HEK293T (cell line): Measurements from ENCODE around the gene BASP1.

Experiments
- CTCF ChIA-PET: fragments of 350-600 bp; formaldehyde crosslinking; extraction: SDS; loops from one replicate; lab custom pipeline; 2021; ENCODE audit warnings: antibody characterized with exemption, inconsistent platforms; lab: Yijun Ruan, JAX
- POLR2A ChIA-PET: fragments of 350-600 bp; formaldehyde crosslinking; extraction: SDS; loops from one replicate; lab custom pipeline; 2020; ENCODE audit warnings: antibody characterized with exemption, inconsistent platforms; lab: Yijun Ruan, JAX
- DNase-seq: peaks from one replicate; pipeline ENCODE4 v3.0.0; 2012; ENCODE audit warnings: mixed read lengths; ENCODE audit errors: extremely low spot score
- ARNT ChIP-seq: fragments of 450-650 bp; IDR thresholded peaks from 2 replicates; pipeline ENCODE4 v1.6.1; 2017; ENCODE audit warnings: mild to moderate bottlenecking
- BHLHE40 ChIP-seq: fragments of 450-650 bp; IDR thresholded peaks from 2 replicates; pipeline ENCODE4 v1.6.1; 2016; ENCODE audit warnings: mild to moderate bottlenecking, moderate library complexity, borderline replicate concordance
- CTBP1 ChIP-seq: fragments of 450-650 bp; IDR thresholded peaks from 2 replicates; pipeline ENCODE4 v1.6.1; 2016; ENCODE audit warnings: borderline replicate concordance
- ELF4 ChIP-seq: fragments of 450-650 bp; IDR thresholded peaks from 2 replicates; pipeline ENCODE4 v1.6.1; 2017; ENCODE audit warnings: antibody characterized with exemption
- FOXA1 ChIP-seq: fragments of 450-650 bp; IDR thresholded peaks from 2 replicates; pipeline ENCODE4 v1.6.1; 2016; ENCODE audit warnings: mild to moderate bottlenecking
- FOXK2 ChIP-seq: fragments of 450-650 bp; IDR thresholded peaks from 2 replicates; pipeline ENCODE4 v1.6.1; 2016; ENCODE audit warnings: mild to moderate bottlenecking
- FOXM1 ChIP-seq: fragments of 450-650 bp; IDR thresholded peaks from 2 replicates; pipeline ENCODE4 v1.6.1; 2017; ENCODE audit warnings: mild to moderate bottlenecking, borderline replicate concordance
- HDGF ChIP-seq: fragments of 450-650 bp; IDR thresholded peaks from 2 replicates; pipeline ENCODE4 v1.6.1; 2017; ENCODE audit warnings: antibody characterized with exemption, borderline replicate concordance
- L3MBTL2 ChIP-seq: fragments of 450-650 bp; conservative IDR thresholded peaks from 2 replicates; pipeline ENCODE4 v1.6.1; 2016; ENCODE audit warnings: mild to moderate bottlenecking
- LEF1 ChIP-seq: fragments of 450-650 bp; IDR thresholded peaks from 2 replicates; pipeline ENCODE4 v1.6.1; 2017; ENCODE audit warnings: mild to moderate bottlenecking, borderline replicate concordance
- NFRKB ChIP-seq: fragments of 450-650 bp; IDR thresholded peaks from 2 replicates; pipeline ENCODE4 v1.6.1; 2016; ENCODE audit warnings: mild to moderate bottlenecking, moderate library complexity
- SP1 ChIP-seq: fragments of 450-650 bp; IDR thresholded peaks from 2 replicates; pipeline ENCODE4 v1.6.1; 2017
- SUZ12 ChIP-seq: fragments of 450-650 bp; IDR thresholded peaks from 2 replicates; pipeline ENCODE4 v1.6.1; 2016; ENCODE audit warnings: mild to moderate bottlenecking
- TARDBP ChIP-seq: fragments of 450-650 bp; IDR thresholded peaks from 2 replicates; pipeline ENCODE4 v1.6.1; 2016
- ZNF384 ChIP-seq: fragments of 450-650 bp; IDR thresholded peaks from 2 replicates; pipeline ENCODE4 v1.6.1; 2016
- TF ChIP-seq, protein P1 (sequence below): fragments of 450-650 bp; IDR thresholded peaks from 2 replicates; pipeline ENCODE4 v1.6.1; 2016

The BASP1 gene

DNA sequence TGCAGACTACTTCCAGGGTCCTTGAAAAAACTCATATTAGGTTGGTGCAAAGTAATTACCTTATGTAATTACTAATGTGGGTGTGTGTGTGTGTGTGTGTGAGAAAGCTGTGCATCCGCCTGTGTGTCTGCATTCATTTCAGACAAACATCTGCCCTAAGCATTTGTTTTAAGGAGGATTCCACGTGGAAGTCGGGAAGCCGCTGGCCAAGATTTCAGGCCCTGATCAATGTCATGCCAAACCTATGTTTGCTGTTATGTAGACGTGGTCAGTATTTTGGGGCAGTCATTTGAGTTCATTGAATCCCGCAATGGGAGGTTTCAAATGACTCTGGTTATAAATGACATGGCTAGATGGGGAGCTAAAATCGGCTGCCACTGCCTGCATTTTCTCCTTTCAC is 33.6 kb upstream of the BASP1 start:
- POLR2A ChIA-PET = no interaction called here

DNA sequence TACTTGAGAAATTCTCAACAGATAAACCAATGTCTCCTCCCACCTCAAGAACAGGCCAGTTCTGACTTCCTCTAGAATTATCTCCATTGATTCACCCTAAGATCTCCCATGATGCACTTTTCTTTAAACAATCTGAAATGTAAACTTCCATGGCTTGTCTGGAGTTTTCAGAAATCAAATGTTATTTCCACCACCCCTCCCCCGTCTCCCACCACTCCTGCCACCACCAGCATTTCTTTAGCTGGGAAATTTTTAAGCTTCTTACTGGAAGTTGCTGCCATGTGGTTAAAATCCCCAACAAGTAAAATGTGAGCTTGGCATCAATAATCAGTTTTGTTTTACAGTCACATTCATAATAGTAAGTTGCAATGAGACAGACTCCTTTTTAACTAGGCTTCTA is 32.8 kb upstream of the BASP1 start:
- TF ChIP-seq FOXM1 = no peak
- TF ChIP-seq FOXK2 = no peak
- no peak for TF ChIP-seq L3MBTL2
- TF ChIP-seq FOXA1 = no peak
- TF ChIP-seq ZNF384 = no peak
- TF ChIP-seq NFRKB = no peak
- TF ChIP-seq LEF1 = no peak
- TF ChIP-seq BHLHE40 = no peak
- TF ChIP-seq ARNT = no peak
- no peak for TF ChIP-seq TARDBP
- no peak for TF ChIP-seq ELF4
- TF ChIP-seq SP1 = no peak
- TF ChIP-seq, protein P1, sequence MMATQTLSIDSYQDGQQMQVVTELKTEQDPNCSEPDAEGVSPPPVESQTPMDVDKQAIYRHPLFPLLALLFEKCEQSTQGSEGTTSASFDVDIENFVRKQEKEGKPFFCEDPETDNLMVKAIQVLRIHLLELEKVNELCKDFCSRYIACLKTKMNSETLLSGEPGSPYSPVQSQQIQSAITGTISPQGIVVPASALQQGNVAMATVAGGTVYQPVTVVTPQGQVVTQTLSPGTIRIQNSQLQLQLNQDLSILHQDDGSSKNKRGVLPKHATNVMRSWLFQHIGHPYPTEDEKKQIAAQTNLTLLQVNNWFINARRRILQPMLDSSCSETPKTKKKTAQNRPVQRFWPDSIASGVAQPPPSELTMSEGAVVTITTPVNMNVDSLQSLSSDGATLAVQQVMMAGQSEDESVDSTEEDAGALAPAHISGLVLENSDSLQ = no peak
- no peak for TF ChIP-seq CTBP1
- no peak for TF ChIP-seq HDGF
- TF ChIP-seq SUZ12 = no peak
- POLR2A ChIA-PET = no interaction called here
- DNase-seq = no peak
- CTCF ChIA-PET = interaction anchor here (0.5 kb wide), 1 partner anchor 34 kb away, joined by 3 read pairs; no protein-coding TSS in a partner anchor

More for the DNA sequence above, 33.6 kb upstream of the BASP1 start:
- CTCF ChIA-PET = no interaction called here
- no peak for DNase-seq
- TF ChIP-seq FOXM1 = no peak
- TF ChIP-seq ZNF384 = no peak
- no peak for TF ChIP-seq FOXK2
- TF ChIP-seq TARDBP = no peak
- no peak for TF ChIP-seq SUZ12
- no peak for TF ChIP-seq FOXA1
- TF ChIP-seq SP1 = no peak
- no peak for TF ChIP-seq LEF1
- no peak for TF ChIP-seq HDGF
- TF ChIP-seq L3MBTL2 = no peak
- TF ChIP-seq BHLHE40 = no peak
- no peak for TF ChIP-seq CTBP1
- no peak for TF ChIP-seq ARNT
- no peak for TF ChIP-seq ELF4
- TF ChIP-seq NFRKB = no peak
- TF ChIP-seq, protein P1 = no peak

DNA sequence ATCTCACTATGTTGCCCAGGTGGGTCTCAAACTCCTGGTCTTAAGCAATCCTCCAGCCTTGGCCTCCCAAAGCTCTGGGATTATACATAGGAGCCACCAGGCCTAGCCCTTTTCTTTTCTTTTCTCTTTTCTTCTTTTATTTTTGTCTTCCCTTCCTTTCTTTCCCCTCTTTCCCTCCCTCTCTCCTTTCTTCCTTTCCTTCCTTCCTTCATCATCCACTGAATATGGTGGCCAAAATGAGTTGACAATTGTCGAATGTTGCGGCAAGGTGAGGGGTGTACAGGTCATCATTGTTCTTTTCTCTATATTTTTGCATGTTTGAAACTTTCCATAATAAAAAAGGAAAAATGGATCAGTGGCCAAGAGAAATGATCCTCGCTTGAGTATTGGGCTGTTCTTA is 32.1 kb upstream of the BASP1 start:
- CTCF ChIA-PET = no interaction called here
- no peak for DNase-seq
- TF ChIP-seq FOXA1 (no peak), SUZ12 (no peak), CTBP1 (no peak), NFRKB (no peak), TARDBP (no peak), FOXM1 (no peak), ZNF384 (no peak), LEF1 (no peak), SP1 (no peak), ELF4 (no peak), L3MBTL2 (no peak), ARNT (no peak), FOXK2 (no peak)
- TF ChIP-seq, protein P1 = no peak
- POLR2A ChIA-PET = no interaction called here

DNA sequence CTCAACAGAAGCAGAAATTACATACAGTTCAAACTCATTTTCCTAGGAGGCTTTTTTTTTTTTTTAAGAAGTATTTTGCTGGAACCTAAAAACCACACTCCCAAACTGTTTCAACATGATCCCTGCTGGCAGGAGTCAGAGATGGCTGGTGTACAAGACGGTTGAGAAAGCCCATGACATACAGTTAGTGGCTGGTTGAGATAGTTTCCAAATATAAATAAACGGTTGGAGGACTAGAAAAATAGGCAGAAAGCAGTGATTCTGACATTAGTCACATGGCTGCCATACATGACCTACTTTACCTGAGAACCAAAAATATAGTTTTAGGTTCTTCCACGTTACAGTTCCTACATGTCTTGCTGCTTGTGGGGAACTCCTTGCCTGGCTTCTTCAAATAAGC is 31.7 kb upstream of the BASP1 start:
- CTCF ChIA-PET = no interaction called here
- no peak for DNase-seq
- POLR2A ChIA-PET = no interaction called here
- TF ChIP-seq ARNT = no peak
- TF ChIP-seq FOXK2 = no peak

DNA sequence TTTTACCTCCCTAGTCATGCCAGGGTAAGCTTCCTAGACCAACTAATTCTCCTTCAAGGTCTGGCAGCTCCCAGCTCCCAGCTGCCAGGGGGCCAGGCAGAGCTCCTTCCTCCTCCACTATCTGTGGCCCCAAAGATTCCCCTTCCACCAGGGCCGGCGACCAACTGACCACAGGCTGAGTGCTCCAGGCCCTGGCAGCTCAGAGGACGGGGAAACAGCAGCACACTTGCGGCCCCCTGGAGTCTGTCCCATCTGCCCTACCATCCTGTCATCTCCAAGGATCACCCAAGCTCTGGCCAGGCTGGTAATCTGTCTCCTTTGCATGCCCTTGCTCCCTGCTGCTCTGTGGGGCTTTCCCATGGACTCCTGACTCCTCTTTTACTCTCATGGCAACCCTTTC is 31.2 kb upstream of the BASP1 start:
- ChIA-PET POLR2A (no interaction called here), CTCF (no interaction called here)
- DNase-seq = no peak
- TF ChIP-seq FOXK2 (no peak), SP1 (no peak), BHLHE40 (no peak), FOXA1 (no peak), TARDBP (no peak)

DNA sequence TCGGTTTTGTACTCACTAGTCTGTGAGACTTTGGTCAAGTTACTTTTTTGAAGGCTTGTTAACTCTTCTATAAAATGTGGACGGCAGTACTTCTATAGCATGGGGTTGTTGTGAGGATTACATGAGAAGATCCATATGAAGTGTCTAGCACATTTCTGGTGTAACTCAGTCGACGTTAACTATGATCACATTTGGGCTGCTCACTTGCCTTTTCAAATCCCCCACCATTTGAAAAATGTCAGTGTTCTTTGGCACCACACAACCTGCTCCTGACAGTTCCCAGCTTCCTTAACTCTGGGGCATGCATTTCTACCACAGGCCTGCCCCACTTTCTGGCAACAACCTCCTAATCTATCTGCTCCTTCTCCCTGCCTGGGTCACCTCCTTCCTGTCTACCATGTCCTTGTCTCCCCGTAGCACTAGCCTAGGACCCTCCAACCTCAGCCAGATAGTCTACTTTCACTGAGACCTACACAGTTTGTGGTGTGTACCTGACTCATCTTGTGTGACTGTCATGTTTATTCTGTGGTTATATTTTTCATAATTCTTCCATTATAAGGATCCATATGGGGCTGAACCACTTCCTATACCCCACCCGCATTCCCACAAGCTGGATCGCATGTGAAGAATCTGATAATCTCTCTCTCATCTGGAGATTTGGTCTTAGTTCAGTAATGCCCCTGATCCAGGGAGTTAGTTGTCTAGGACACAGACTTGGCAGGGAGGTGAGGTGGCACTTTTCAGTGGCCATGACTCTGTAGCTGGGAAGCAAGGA is 30.2 kb upstream of the BASP1 start:
- no peak for DNase-seq
- ChIA-PET CTCF (interaction anchor here (1.2 kb wide), 1 partner anchor 54 kb away, joined by 3 read pairs; no protein-coding TSS in a partner anchor), POLR2A (no interaction called here)
- TF ChIP-seq BHLHE40 = no peak
- no peak for TF ChIP-seq L3MBTL2
- TF ChIP-seq, protein P1 = no peak
- TF ChIP-seq FOXA1 = no peak
- TF ChIP-seq FOXK2 = no peak
- TF ChIP-seq ARNT = no peak
- TF ChIP-seq LEF1 = no peak
- TF ChIP-seq TARDBP = no peak
- no peak for TF ChIP-seq SUZ12
- no peak for TF ChIP-seq HDGF
- TF ChIP-seq ZNF384 = no peak
- no peak for TF ChIP-seq NFRKB
